ENCODE results near the gene SETDB2.

GRCh38 chr13:49536144-49536873 is 92.2 kb downstream of the SETDB2 start:
- TF ChIP-seq CTCF (IDR thresholded peaks at IDR 0.05) (no peak), ZNF425 (CRISPR knock-in tag; conservative IDR thresholded peaks at IDR 0.05) (no peak), ETV6 (CRISPR knock-in tag; IDR thresholded peaks at IDR 0.05) (no peak), PRDM15 (CRISPR knock-in tag; IDR thresholded peaks at IDR 0.05) (no peak), TEAD4 (CRISPR knock-in tag; IDR thresholded peaks at IDR 0.05) (no peak), TEAD1 (CRISPR knock-in tag; IDR thresholded peaks at IDR 0.05) (no peak), SP1 (CRISPR knock-in tag; conservative IDR thresholded peaks at IDR 0.05) (no peak), ATF2 (CRISPR knock-in tag; IDR thresholded peaks at IDR 0.05; ENCODE audit: borderline replicate concordance, low read depth) (no peak)
